Measurements from ENCODE around the gene CENPL. TPM values are rescaled to one million over a fixed set of nuclear protein-coding genes. Genes with fewer than 3 reads are reported as not detected.
A peak's percentile ranks its signal among the peaks of the same experiment; 100 is the strongest.

Gene CENPL
- total RNA-seq, result 1 to 10 TPM; 3.6 to 7.1 (median 5.8) TPM

DNA sequence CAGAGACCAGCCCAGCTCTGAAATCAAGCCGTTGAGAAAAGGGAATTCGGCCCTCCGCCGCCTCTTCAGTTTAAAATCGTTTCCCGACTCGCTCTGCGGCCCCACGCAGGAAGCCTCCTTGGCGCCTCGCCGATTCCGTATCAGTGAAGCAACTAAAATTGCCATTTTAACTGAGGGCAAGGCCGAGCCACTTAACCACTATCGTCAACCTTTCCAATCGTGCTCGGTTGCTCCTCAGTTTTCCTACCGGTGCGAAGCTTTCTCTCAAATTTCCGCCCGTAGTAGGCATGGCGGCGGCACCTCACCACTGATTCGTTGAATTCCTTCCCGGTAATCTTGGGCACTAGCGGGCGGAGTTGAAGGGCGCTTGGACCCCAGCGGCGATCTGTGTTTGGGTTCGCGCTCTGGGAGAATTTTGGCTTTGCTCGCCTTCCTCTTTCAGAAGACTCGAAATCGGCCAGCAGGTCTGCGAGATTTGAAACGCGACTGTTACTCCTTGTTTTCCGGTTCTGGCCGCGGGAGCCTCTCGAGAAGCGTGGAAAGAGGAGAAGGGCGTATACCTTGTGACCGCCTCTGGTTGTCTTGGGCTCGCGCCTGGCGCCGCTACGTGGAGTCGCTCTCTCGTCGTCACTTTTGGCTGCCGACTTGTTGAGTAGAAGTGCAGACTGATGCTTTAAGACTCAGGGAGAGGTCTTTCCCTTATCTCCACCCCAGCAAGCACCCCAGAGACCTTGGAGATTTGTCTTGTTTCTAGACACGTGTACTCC, at the start of gene CENPL, which contains the start of gene DARS2:
CENPL (minus strand) TSS at position 569 of the 767 bp plus-strand sequence. CDS start 13,584 bp downstream, outside the sequence.
DARS2 (plus strand) TSS at position 359 of the 767 bp plus-strand sequence. CDS start 557 bp downstream, outside the sequence.
- Histone ChIP-seq H3K4me1 (peaks cover 10 to 39% (median 24%) of the 10 kb centered on the region in 4 donors), H3K27ac (replicated peaks in 1 of 4) (peak within 1 kb of the TSS; percentile 90 to 95 (median 94)), H3K27me3 (no peaks in the 10 kb centered on the region), H3K9me3 (no peaks in the 10 kb centered on the region), H3K4me3 (peak within 1 kb of the TSS; percentile 80 to 86 (median 82)), H3K36me3 (peaks cover 0 to 7% (median 0%) of the 10 kb centered on the region in 4 donors)
- 0% methylated on average over 46 of the region's 55 CpGs for WGBS
- DNase-seq (ENCODE audit: extremely low spot score), result peak; percentile 98
- intact Hi-C loops (cut with DNase I), result loop anchor here (2.0 to 10.0 kb wide), 3 partner anchors 42 to 1080 kb away; partner anchors contain the start of gene GAS5
- TF ChIP-seq POLR2A (IDR thresholded peaks at IDR 0.05; ENCODE audit: low read depth) (no peak), POLR2AphosphoS5 (IDR thresholded peaks at IDR 0.05) (peak; percentile 77 to 90)

DNA sequence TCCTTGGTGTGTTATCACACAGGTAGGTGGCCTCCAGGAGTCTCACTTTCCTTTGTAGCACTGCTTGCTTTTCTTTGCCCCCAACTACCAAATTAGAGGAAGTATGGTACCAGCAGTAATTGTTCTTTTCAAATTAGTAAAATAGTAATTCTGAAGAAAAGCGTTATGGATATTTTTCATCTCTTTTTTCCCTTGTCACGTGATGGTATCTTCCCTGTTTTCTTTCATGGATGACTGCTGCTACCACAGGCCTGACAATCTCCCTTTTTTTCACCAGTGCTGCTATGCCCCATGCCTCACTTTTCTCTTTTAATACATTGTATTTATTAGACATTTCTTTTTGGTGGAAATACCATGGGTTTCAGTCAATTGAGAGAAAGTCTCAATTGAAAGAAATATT, 46.8 kb upstream of the CENPL start:
- Histone ChIP-seq H3K4me3 (no peak overlapping the region), H3K36me3 (peaks cover 3 to 60% (median 22%) of the 10 kb centered on the region in 4 donors), H3K27me3 (no peaks in the 10 kb centered on the region), H3K9me3 (no peaks in the 10 kb centered on the region), H3K27ac (replicated peaks in 1 of 4) (peak overlapping the region in 1 of 4 donors; percentile 5), H3K4me1 (peaks cover 18 to 41% (median 31%) of the 10 kb centered on the region in 4 donors)
- no peak for DNase-seq (ENCODE audit: extremely low spot score)
- intact Hi-C loops (cut with DNase I), result loop anchor here (10.0 kb wide), 1 partner anchor 83 kb away; no protein-coding TSS in a partner anchor
- WGBS, result 41% methylated on average over 2 of the region's 2 CpGs
- TF ChIP-seq POLR2A (IDR thresholded peaks at IDR 0.05; ENCODE audit: low read depth) (no peak), EP300 (IDR thresholded peaks at IDR 0.05) (no peak), CTCF (IDR thresholded peaks at IDR 0.05) (no peak), POLR2AphosphoS5 (IDR thresholded peaks at IDR 0.05) (no peak)

- H3K27ac ChIP-seq (replicated peaks in 1 of 4), result peak overlapping the region in 1 of 4 donors; percentile 5
- H3K4me3 ChIP-seq, result no peak overlapping the region
- TF ChIP-seq POLR2A (IDR thresholded peaks at IDR 0.05; ENCODE audit: low read depth), result no peak
- TF ChIP-seq POLR2AphosphoS5 (IDR thresholded peaks at IDR 0.05), result no peak
- no peak for TF ChIP-seq EP300 (IDR thresholded peaks at IDR 0.05)
- no peak for TF ChIP-seq CTCF (IDR thresholded peaks at IDR 0.05)
- H3K4me1 ChIP-seq, result peaks cover 20 to 45% (median 35%) of the 10 kb centered on the region in 4 donors
- intact Hi-C loops (cut with DNase I), result loop anchor here (10.0 kb wide), 1 partner anchor 84 kb away; no protein-coding TSS in a partner anchor
- no peaks in the 10 kb centered on the region for H3K27me3 ChIP-seq
- no peaks in the 10 kb centered on the region for H3K9me3 ChIP-seq
- DNase-seq (ENCODE audit: extremely low spot score), result no peak
- WGBS, result 81% methylated on average over 5 of the region's 5 CpGs
- H3K36me3 ChIP-seq, result peaks cover 0 to 60% (median 21%) of the 10 kb centered on the region in 4 donors
These were observed 46.4 kb upstream of the CENPL start for GRCh38 chr1:173871091-173871490.

- Histone ChIP-seq H3K36me3 (peaks cover 3 to 60% (median 20%) of the 10 kb centered on the region in 4 donors), H3K27me3 (no peaks in the 10 kb centered on the region), H3K9me3 (no peaks in the 10 kb centered on the region), H3K27ac (replicated peaks in 1 of 4) (peak overlapping the region in 2 of 4 donors; percentile 0 to 98), H3K4me3 (no peak overlapping the region), H3K4me1 (peaks cover 25 to 52% (median 41%) of the 10 kb centered on the region in 4 donors)
- intact Hi-C loops (cut with DNase I), result loop anchor here (10.0 kb wide), 1 partner anchor 84 kb away; no protein-coding TSS in a partner anchor
- no peak for TF ChIP-seq POLR2A (IDR thresholded peaks at IDR 0.05; ENCODE audit: low read depth)
- TF ChIP-seq POLR2AphosphoS5 (IDR thresholded peaks at IDR 0.05), result peak in 1 of 2 donors; percentile 27
- no peak for DNase-seq (ENCODE audit: extremely low spot score)
- WGBS, result 77% methylated on average over 15 of the region's 15 CpGs
These were observed 45.8 kb upstream of the CENPL start for GRCh38 chr1:173870252-173871075.

- peaks cover 18 to 60% (median 28%) of the 10 kb centered on the region in 4 donors for H3K36me3 ChIP-seq
- no peak for DNase-seq (ENCODE audit: extremely low spot score)
- no peaks in the 10 kb centered on the region for H3K27me3 ChIP-seq
- intact Hi-C loops (cut with DNase I), result loop anchor here (5.0 kb wide), 2 partner anchors 153 to 437 kb away; partner anchors contain the start of gene RC3H1
- 8% methylated on average over 5 of the region's 5 CpGs for WGBS
- H3K4me1 ChIP-seq, result peaks cover 25 to 60% (median 53%) of the 10 kb centered on the region in 4 donors
- H3K4me3 ChIP-seq, result peak overlapping the region; percentile 92 to 99 (median 96)
- H3K27ac ChIP-seq (replicated peaks in 1 of 4), result peak overlapping the region; percentile 92 to 99 (median 97)
- no peaks in the 10 kb centered on the region for H3K9me3 ChIP-seq
- no peak for TF ChIP-seq POLR2AphosphoS5 (IDR thresholded peaks at IDR 0.05)
- no peak for TF ChIP-seq CTCF (IDR thresholded peaks at IDR 0.05)
- TF ChIP-seq EP300 (IDR thresholded peaks at IDR 0.05), result no peak
- no peak for TF ChIP-seq POLR2A (IDR thresholded peaks at IDR 0.05; ENCODE audit: low read depth)
These were observed 44.3 kb upstream of the CENPL start for GRCh38 chr1:173869021-173869359.
